DOHH2 (cell line): ENCODE measurements around the gene BPIFA3.

ENCODE experiments used
- H3F3A ChIP-seq: fragments of 200-600 bp; sonication (generic), shearing (Covaris generic); 2 replicates; pipeline ENCODE4 v1.6.0; 2016; ENCODE audit warnings: antibody characterized with exemption, mild to moderate bottlenecking; ENCODE audit not compliant: control insufficient read depth, insufficient read depth
- H3K27ac ChIP-seq: fragments of 200-600 bp; sonication (generic); 2 replicates; pipeline ENCODE4 v1.5.1; 2014; ENCODE audit warnings: low read depth, mild to moderate bottlenecking, low read length, moderate library complexity
- H3K27me3 ChIP-seq: fragments of 200-600 bp; sonication (generic); 2 replicates; pipeline ENCODE4 v1.6.1; 2014; ENCODE audit warnings: mild to moderate bottlenecking, low read length, mixed read lengths; ENCODE audit not compliant: control insufficient read depth
- H3K36me3 ChIP-seq: fragments of 200-600 bp; sonication (generic); 2 replicates; pipeline ENCODE4 v1.6.1; 2014; ENCODE audit warnings: mild to moderate bottlenecking, low read length, moderate library complexity, mixed read lengths; ENCODE audit not compliant: control insufficient read depth
- H3K4me1 ChIP-seq: fragments of 200-600 bp; sonication (generic); 2 replicates; pipeline ENCODE4 v1.6.1; 2014; ENCODE audit warnings: mild to moderate bottlenecking, low read length, mixed read lengths; ENCODE audit not compliant: control insufficient read depth
- H3K4me2 ChIP-seq: fragments of 200-600 bp; sonication (generic); 2 replicates; pipeline ENCODE4 v1.6.0; 2014; ENCODE audit warnings: mild to moderate bottlenecking, low read length, moderate library complexity
- H3K4me3 ChIP-seq: fragments of 200-600 bp; sonication (generic); 2 replicates; pipeline ENCODE4 v1.5.1; 2014; ENCODE audit warnings: mild to moderate bottlenecking, low read length, mixed read lengths
- H3K79me2 ChIP-seq: fragments of 200-600 bp; sonication (generic); 2 replicates; pipeline ENCODE4 v1.6.1; 2014; ENCODE audit warnings: mild to moderate bottlenecking, low read length, mixed read lengths; ENCODE audit not compliant: control insufficient read depth
- H3K9me2 ChIP-seq: fragments of 200-600 bp; sonication (generic); replicated peaks from 2 replicates; pipeline ENCODE4 v1.6.1; 2014; ENCODE audit warnings: mild to moderate bottlenecking, low read length, mixed read lengths; ENCODE audit not compliant: control insufficient read depth
- H3K9me3 ChIP-seq: fragments of 200-600 bp; sonication (generic); 2 replicates; pipeline ENCODE4 v1.6.1; 2014; ENCODE audit warnings: antibody characterized with exemption, low read length, mixed read lengths; ENCODE audit not compliant: control insufficient read depth, insufficient read depth
- H4K20me1 ChIP-seq: fragments of 200-600 bp; sonication (generic); 2 replicates; pipeline ENCODE4 v1.6.0; 2014; ENCODE audit warnings: low read depth, mild to moderate bottlenecking, antibody characterized with exemption, low read length, moderate library complexity; ENCODE audit not compliant: control insufficient read depth, insufficient read depth
- CTCF ChIP-seq: fragments of 200-600 bp; sonication (generic); IDR thresholded peaks from one replicate; pipeline ENCODE4 v1.5.1; 2014; ENCODE audit warnings: antibody characterized with exemption, mild to moderate bottlenecking, low read depth, low read length; ENCODE audit not compliant: poor library complexity, severe bottlenecking
- EZH2phosphoT487 ChIP-seq: fragments of 200-600 bp; sonication (generic); IDR thresholded peaks from 2 replicates; pipeline ENCODE4 v1.6.1; 2017; ENCODE audit warnings: borderline replicate concordance, mild to moderate bottlenecking, antibody characterized with exemption, low read length, moderate library complexity, mixed read lengths

Gene BPIFA3

GRCh38 chr20:33187491-33187890, 29.7 kb upstream of the BPIFA3 start:
- Histone ChIP-seq H3K27ac (no peak overlapping the region), H3F3A (no peaks in the 10 kb centered on the region), H3K36me3 (no peaks in the 10 kb centered on the region), H3K9me3 (no peaks in the 10 kb centered on the region; the same call in 1 of the 2 replicates), H4K20me1 (no peaks in the 10 kb centered on the region), H3K27me3 (no peaks in the 10 kb centered on the region), H3K4me2 (no peak overlapping the region), H3K4me1 (no peaks in the 10 kb centered on the region), H3K9me2 (no peaks in the 10 kb centered on the region), H3K79me2 (no peaks in the 10 kb centered on the region), H3K4me3 (no peak overlapping the region)
- TF ChIP-seq EZH2phosphoT487, result no peak
- no peak for TF ChIP-seq CTCF

GRCh38 chr20:33188421-33188820, 28.7 kb upstream of the BPIFA3 start:
- H3K9me3 ChIP-seq, result no peaks in the 10 kb centered on the region; the same call in 1 of the 2 replicates
- H3K27ac ChIP-seq, result no peak overlapping the region
- H3K4me3 ChIP-seq, result no peak overlapping the region
- 0 out of 2 replicates have a peak, but pooled peaks cover 2% of the 10 kb centered on the region for H3K27me3 ChIP-seq
- no peaks in the 10 kb centered on the region for H3K9me2 ChIP-seq
- H3K79me2 ChIP-seq, result no peaks in the 10 kb centered on the region
- TF ChIP-seq EZH2phosphoT487, result no peak
- no peaks in the 10 kb centered on the region for H3F3A ChIP-seq
- no peaks in the 10 kb centered on the region for H3K36me3 ChIP-seq
- no peaks in the 10 kb centered on the region for H3K4me1 ChIP-seq
- H3K4me2 ChIP-seq, result no peak overlapping the region
- no peaks in the 10 kb centered on the region for H4K20me1 ChIP-seq

- no peaks in the 10 kb centered on the region for H4K20me1 ChIP-seq
- H3K36me3 ChIP-seq, result no peaks in the 10 kb centered on the region
- no peaks in the 10 kb centered on the region for H3K4me1 ChIP-seq
- no peak overlapping the region for H3K27ac ChIP-seq
- H3K4me3 ChIP-seq, result no peak overlapping the region
- H3F3A ChIP-seq, result no peaks in the 10 kb centered on the region
- no peaks in the 10 kb centered on the region for H3K9me2 ChIP-seq
- TF ChIP-seq CTCF, result no peak
- no peak for TF ChIP-seq EZH2phosphoT487
- 0 out of 2 replicates have a peak, but pooled peaks cover 4% of the 10 kb centered on the region for H3K27me3 ChIP-seq
- H3K79me2 ChIP-seq, result no peaks in the 10 kb centered on the region
- no peak overlapping the region for H3K4me2 ChIP-seq
- H3K9me3 ChIP-seq, result no peaks in the 10 kb centered on the region
Measured at GRCh38 chr20:33191484-33191883, 25.7 kb upstream of the BPIFA3 start.

GRCh38 chr20:33191955-33192354, 25.2 kb upstream of the BPIFA3 start:
- Histone ChIP-seq H4K20me1 (no peaks in the 10 kb centered on the region), H3K4me3 (no peak overlapping the region), H3K36me3 (no peaks in the 10 kb centered on the region), H3K4me2 (no peak overlapping the region), H3K4me1 (no peaks in the 10 kb centered on the region), H3K9me3 (no peaks in the 10 kb centered on the region), H3K79me2 (no peaks in the 10 kb centered on the region), H3F3A (no peaks in the 10 kb centered on the region), H3K27me3 (0 out of 2 replicates have a peak, but pooled peaks cover 4% of the 10 kb centered on the region), H3K27ac (no peak overlapping the region), H3K9me2 (no peaks in the 10 kb centered on the region)
- TF ChIP-seq CTCF (no peak), EZH2phosphoT487 (no peak)
